Parietal lobe (tissue), 2 donors: ENCODE results near the gene ATCAY. TPM values are rescaled to one million over a fixed set of nuclear protein-coding genes. Genes with fewer than 3 reads are reported as not detected.

Source experiments
- small RNA-seq: library from RNA; depleted of rRNA; stranded (forward); fragments of <200 nt; gene quantifications from one replicate; pipeline ENCODE3, GENCODE V24; 2014; ENCODE audit warnings: low replicate concordance
- total RNA-seq: library from RNA; depleted of rRNA; stranded (reverse); fragments of >200 nt; gene quantifications from one replicate; pipeline ENCODE4 v1.2.3, GENCODE V29; 2014

Gene ATCAY, protein sequence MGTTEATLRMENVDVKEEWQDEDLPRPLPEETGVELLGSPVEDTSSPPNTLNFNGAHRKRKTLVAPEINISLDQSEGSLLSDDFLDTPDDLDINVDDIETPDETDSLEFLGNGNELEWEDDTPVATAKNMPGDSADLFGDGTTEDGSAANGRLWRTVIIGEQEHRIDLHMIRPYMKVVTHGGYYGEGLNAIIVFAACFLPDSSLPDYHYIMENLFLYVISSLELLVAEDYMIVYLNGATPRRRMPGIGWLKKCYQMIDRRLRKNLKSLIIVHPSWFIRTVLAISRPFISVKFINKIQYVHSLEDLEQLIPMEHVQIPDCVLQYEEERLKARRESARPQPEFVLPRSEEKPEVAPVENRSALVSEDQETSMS
- 109 TPM for total RNA-seq

DNA sequence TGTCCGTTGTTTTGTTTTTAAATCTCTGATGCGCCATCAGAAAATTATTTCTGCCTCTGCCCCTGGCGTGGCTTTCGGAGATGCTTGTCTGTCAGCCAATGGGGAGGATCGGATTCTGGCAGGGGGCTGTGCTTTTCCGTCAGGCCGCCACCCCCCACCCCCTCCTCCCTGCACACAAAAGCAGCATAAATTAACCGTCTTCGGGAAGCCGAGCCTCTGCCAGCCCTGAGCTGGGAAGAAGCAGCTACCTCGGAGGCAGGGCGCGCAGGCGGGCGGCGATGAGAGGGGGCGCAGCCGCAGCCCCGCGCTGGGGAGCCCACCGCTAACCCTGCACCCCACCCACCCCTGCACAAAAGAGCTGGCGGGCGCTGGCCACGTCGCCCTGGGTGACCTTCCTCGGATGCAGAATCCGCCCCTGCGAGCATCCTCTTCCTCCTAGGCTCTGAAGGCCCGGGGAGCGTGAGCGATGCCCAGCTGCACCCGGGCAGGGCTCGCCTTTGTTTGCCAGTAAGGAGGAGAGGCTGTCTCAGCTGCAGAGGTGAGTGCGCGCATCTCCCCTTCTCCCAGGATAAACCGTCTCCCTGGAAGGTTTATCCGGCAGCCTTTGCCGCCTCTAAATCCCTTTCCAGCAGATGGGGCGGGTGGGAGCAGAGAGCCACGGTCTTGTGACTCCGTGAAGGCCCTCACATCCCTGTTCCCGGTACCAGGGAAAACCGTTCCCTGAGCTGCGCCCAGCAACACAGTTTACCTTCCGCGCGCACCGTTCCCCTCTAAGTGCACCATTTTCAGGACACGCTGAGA lies at the start of gene ATCAY:
ATCAY (plus strand) TSS at position 215 of the 801 bp plus-strand sequence. CDS start 5,083 bp downstream, outside the sequence.

DNA sequence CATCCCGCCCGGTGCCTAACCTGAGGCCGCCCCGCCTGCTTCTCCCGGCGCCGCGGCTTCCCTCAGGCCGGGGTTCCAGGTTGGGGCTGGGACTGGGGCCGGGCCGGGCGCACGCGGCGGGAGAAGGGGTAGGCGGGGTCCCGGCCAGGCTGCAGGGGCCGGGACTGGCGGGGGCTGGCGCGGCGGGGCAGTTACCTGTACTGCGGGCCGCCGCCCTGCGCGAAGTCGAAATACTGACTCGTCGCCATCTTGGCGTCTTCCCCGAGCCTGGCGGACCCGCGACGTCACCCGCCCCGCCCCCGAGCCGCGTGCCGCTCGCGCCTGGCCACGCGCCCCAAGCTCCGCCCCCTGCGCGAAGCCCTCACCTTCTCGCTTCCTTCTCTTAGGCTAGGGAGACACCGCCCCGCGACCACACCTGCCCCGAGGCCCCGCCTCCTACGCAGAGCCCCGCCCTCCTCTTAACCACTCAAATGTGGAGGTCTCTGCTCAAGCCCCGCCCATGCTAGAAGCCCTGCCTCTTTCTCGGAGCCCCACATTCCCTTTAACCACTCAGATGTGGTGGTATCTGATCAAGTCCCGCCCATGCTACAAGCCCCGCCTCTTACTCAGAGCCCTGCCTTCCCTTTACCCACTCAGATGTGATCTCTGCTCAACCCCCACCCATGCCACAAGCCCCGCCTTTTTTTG lies 11.6 kb upstream of the ATCAY start, which contains the start of gene ZFR2:
ZFR2 (minus strand) TSS at position 269 of the 687 bp plus-strand sequence; CDS start at position 248, 21 bp downstream.

DNA sequence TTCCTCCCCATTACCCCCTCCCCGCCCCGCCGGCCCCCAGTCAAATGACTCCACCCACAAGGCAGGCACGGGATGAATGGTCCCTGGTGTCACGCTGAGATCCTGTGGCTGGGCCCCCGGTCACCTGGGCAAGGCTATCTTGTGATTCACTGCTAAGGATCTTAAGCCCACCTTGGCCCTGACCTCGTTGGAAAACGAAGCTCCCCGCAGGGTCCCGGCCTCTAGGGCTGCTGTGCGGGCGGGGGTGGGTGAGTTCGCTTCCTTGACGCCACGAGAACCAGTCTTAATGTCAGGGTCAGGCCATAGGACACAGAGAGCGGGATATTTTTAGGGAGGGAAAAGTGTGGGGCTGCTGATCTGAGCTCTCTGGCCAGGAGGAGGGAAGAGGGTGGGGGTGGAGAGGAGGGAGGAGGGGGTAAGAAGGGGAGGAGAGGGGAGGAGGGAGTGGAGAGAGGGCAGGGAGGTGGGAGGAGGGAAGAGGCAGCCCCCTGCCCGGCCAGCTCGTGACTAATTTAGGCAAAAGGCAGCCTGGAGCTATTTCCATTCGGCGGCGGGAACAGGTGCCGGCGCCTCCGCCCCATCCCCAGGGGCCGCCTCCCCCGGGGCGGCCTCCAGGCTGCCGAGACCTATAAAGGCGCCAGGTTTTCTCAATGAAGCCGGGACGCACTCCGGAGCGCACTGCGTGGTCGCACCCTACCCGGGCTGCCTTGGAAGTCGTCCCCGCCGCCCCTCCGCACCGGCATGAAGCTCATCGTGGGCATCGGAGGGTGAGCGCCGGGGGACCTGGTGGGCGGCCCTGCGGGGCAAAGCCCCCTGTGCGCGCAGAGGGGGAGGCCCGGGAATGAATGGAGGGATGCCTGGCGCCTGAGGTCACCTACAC lies 52.7 kb downstream of the ATCAY start, which contains the start of gene NMRK2:
NMRK2 (plus strand) TSS at position 139 of the 880 bp plus-strand sequence; CDS start at position 742, 603 bp downstream.

DNA sequence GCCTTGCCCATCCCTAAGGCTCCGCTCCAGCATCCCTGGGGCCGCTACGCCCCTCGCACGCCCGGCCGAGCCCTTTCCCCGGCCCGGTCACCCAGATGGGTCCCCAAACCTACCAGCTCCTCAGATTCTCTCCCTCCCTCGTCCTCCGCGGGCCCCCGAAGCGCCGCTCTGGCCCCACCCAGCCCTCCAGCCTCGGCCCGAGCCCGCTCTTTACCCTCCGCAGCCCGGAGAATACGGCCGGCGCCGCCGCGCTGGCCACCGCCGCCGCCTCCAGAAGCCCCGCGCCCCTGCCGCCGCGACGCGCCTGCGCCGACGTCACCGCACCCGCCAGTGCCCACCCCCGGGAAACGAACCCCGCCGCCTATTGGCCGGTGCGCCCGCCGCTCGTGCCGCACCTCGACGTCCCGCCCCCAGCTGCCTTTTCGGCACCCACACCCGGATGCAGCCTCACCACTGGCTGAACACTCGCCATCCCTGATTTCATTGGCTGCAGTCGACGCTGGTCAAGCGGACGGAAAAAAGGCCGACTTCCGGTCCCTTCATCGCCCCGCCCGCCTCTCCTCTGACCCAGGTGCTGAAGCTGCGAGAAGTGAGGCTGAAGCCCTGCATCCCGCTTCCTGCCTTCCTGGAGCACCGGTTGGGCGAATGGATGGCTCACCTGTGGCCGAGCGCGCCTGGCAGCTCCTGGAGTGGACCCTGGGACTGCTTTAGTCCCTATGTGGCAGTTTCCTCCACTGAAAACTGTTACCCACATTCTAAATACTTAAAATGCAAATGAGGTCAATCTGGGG lies 90.5 kb downstream of the ATCAY start, which contains the start of gene DAPK3:
DAPK3 (minus strand) TSS at position 292 of the 791 bp plus-strand sequence. CDS start 1,364 bp downstream, outside the sequence.

Small RNAs within 50 kb of the gene (small RNA-seq; reads per million reads assigned to genes)
- gene RN7SL202P: not detected

Other genes with a start within 250 kb of the ATCAY start
- gene PIP5K1C, start 180.2 kb upstream of the ATCAY start, total RNA-seq: 32.9 TPM
- not detected for gene TJP3, start 172.3 kb upstream of the ATCAY start, total RNA-seq
- 25.4 TPM for gene APBA3, start 119.0 kb upstream of the ATCAY start, total RNA-seq
- gene MRPL54, start 118.0 kb upstream of the ATCAY start, total RNA-seq: 14.7 TPM
- gene RAX2, start 108.5 kb upstream of the ATCAY start, total RNA-seq: not detected
- gene MATK, start 94.3 kb upstream of the ATCAY start, total RNA-seq: 19.7 TPM
- 15.0 TPM for gene ZFR2, start 11.6 kb upstream of the ATCAY start, total RNA-seq
- not detected for gene NMRK2, start 52.4 kb downstream of the ATCAY start, total RNA-seq
- gene DAPK3, start 90.4 kb downstream of the ATCAY start, total RNA-seq: 62.6 TPM
- 1,934 TPM for gene EEF2, start 104.8 kb downstream of the ATCAY start, total RNA-seq
- gene PIAS4, start 127.1 kb downstream of the ATCAY start, total RNA-seq: 29.7 TPM
- gene ZBTB7A, start 186.2 kb downstream of the ATCAY start, total RNA-seq: 3.4 TPM
- gene MAP2K2, start 243.4 kb downstream of the ATCAY start, total RNA-seq: 65.1 TPM